ENCODE results near the gene RGS11. TPM values are rescaled to one million over a fixed set of nuclear protein-coding genes. Genes with fewer than 3 reads are reported as not detected.

Gene RGS11
- 0.01 and 0.10 TPM in 2 replicates for polyA plus RNA-seq (2013)

DNA sequence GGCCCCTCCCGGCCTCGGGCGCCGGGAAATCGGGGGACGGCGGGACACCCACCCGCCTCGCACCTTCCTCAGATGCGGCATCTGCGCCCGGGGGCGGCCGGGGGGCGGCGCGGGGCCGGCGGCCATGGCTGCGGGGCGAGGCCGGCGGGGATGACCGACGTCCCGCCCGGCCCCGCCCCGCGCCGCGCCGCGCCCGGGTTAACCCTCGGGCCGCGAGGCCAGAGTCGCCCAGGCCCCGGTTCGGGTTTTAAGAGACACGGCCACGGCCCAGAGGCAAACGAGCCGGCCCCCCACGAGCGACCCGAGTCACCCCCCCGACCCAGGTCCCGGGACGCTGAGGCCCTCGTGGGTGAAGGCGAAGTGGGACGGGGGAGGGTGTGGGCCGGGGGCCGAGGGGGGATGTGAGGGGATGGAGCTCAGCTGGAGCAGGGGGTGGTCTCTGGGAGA is at the start of gene RGS11:
TSS of gene RGS11 (minus strand) at position 159 of the 447 bp plus-strand sequence. CDS start at position 126, 33 bp downstream.
- Histone ChIP-seq H3K27ac (ENCODE audit: low read depth, low read length) (no peak within 1 kb of the TSS), H4K12ac (ENCODE audit: low read depth, low read length) (no peak within 1 kb of the TSS), H3K14ac (ENCODE audit: low read length) (no peak within 1 kb of the TSS), H2BK120ac (ENCODE audit: insufficient read depth, low read length, poor library complexity) (no peak within 1 kb of the TSS), H4K91ac (ENCODE audit: low read depth, low read length) (no peak within 1 kb of the TSS), H3K4me2 (ENCODE audit: low read length) (peak within 1 kb of the TSS; percentile 76), H3K79me1 (ENCODE audit: low read length) (no peaks in the 10 kb centered on the region), H2AFZ (ENCODE audit: insufficient read depth, low read length, poor library complexity) (no peak within 1 kb of the TSS), H3K27me3 (ENCODE audit: insufficient read depth, low read length) (peaks cover 28% of the 10 kb centered on the region), H3K79me2 (ENCODE audit: control insufficient read depth, insufficient read depth, low read length, poor library complexity) (no peaks in the 10 kb centered on the region), H3K9me3 (ENCODE audit: insufficient read depth, low read depth, low read length) (peaks cover 3% of the 10 kb centered on the region), H2AK5ac (ENCODE audit: low read length) (no peak within 1 kb of the TSS), H3K4me3 (ENCODE audit: low read depth, low read length) (peak within 1 kb of the TSS; percentile 29), H3K4me1 (ENCODE audit: control insufficient read depth in 1 of 2, insufficient read depth in 2 of 2, low read length in 2 of 2) (peaks cover 0 to 6% of the 10 kb centered on the region in 2 experiments), H3K36me3 (ENCODE audit: control insufficient read depth in 1 of 2, insufficient read depth in 2 of 2, low read length in 2 of 2) (no peaks in the 10 kb centered on the region), H3K18ac (ENCODE audit: low read length) (no peak within 1 kb of the TSS), H2BK5ac (ENCODE audit: low read depth, low read length, poor library complexity) (no peak within 1 kb of the TSS), H3K9ac (ENCODE audit: low read length) (no peak within 1 kb of the TSS), H4K8ac (ENCODE audit: low read depth, low read length) (no peak within 1 kb of the TSS), H3K4ac (ENCODE audit: low read depth, low read length) (no peak within 1 kb of the TSS), H3K23ac (ENCODE audit: low read length) (no peak within 1 kb of the TSS), H2BK12ac (ENCODE audit: low read length) (no peak within 1 kb of the TSS)
- WGBS (ENCODE audit: extremely low coverage, insufficient coverage, insufficient read length), result no CpG with 5 or more reads among the region's 56 CpGs
- DNase-seq, result no peak

DNA sequence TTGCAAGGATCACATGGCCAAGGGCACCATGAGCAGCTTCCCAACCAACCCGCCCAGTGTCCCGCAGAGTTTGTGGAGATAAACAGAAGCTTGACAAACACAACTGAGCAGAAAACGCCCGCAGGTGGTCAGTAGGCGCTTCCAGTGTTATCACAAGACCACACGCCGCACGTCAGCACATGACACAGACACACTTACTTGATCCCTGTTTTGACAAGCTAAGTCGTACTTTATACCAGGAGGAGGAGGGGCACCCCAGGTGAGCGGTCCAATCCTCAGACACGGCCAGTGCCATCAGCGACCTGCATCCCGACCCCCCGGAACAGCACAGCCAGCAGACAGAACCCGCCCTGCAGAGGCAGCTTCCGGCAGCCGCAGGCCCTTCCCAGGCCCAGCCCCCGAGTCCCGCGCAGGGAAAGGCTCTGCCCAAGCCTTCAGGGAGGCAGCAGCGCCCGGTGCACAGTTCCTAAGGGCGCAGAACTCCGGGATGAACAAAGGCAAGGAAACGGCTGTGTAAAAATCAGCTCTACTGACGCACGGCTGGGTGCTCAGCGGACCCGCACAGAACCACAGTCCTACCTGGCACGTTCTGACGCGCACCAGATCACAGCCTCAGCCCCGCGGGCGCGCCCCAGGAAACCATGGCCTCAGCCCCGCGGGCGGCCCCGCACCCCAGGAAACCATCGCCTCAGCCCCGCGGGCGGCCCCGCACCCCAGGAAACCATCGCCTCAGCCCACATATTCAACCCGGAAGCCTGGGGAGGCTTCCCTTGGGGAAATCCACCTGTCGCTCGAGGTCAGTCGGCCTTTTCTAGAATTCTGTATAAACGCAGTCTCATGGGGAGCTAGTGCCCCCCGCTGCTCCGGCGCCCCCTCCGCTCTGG is 48.9 kb upstream of the RGS11 start:
- H3K36me3 ChIP-seq (ENCODE audit: control insufficient read depth in 1 of 2, insufficient read depth in 2 of 2, low read length in 2 of 2), result peaks cover 7 to 8% of the 10 kb centered on the region in 2 experiments
- H4K8ac ChIP-seq (ENCODE audit: low read depth, low read length), result no peak overlapping the region
- no peak overlapping the region for H3K4me2 ChIP-seq (ENCODE audit: low read length)
- H3K9ac ChIP-seq (ENCODE audit: low read length), result no peak overlapping the region
- H3K18ac ChIP-seq (ENCODE audit: low read length), result peak overlapping the region; percentile 30
- no peak overlapping the region for H2BK5ac ChIP-seq (ENCODE audit: low read depth, low read length, poor library complexity)
- no peak overlapping the region for H4K91ac ChIP-seq (ENCODE audit: low read depth, low read length)
- peak overlapping the region; percentile 9 for H3K4ac ChIP-seq (ENCODE audit: low read depth, low read length)
- no peaks in the 10 kb centered on the region for H3K79me1 ChIP-seq (ENCODE audit: low read length)
- no CpG with 5 or more reads among the region's 55 CpGs for WGBS (ENCODE audit: extremely low coverage, insufficient coverage, insufficient read length)
- H2AK5ac ChIP-seq (ENCODE audit: low read length), result no peak overlapping the region
- H3K79me2 ChIP-seq (ENCODE audit: control insufficient read depth, insufficient read depth, low read length, poor library complexity), result no peaks in the 10 kb centered on the region
- H3K4me3 ChIP-seq (ENCODE audit: low read depth, low read length), result no peak overlapping the region
- no peak overlapping the region for H3K14ac ChIP-seq (ENCODE audit: low read length)
- H3K9me3 ChIP-seq (ENCODE audit: insufficient read depth, low read depth, low read length), result peaks cover 2% of the 10 kb centered on the region
- no peak overlapping the region for H3K27ac ChIP-seq (ENCODE audit: low read depth, low read length)
- H2BK120ac ChIP-seq (ENCODE audit: insufficient read depth, low read length, poor library complexity), result no peak overlapping the region
- DNase-seq, result peak; percentile 97
- H3K27me3 ChIP-seq (ENCODE audit: insufficient read depth, low read length), result no peaks in the 10 kb centered on the region
- H2BK12ac ChIP-seq (ENCODE audit: low read length), result no peak overlapping the region
- no peaks in the 10 kb centered on the region for H3K4me1 ChIP-seq (ENCODE audit: control insufficient read depth in 1 of 2, insufficient read depth in 2 of 2, low read length in 2 of 2)
- H3K23ac ChIP-seq (ENCODE audit: low read length), result no peak overlapping the region
- no peak overlapping the region for H2AFZ ChIP-seq (ENCODE audit: insufficient read depth, low read length, poor library complexity)
- no peak overlapping the region for H4K12ac ChIP-seq (ENCODE audit: low read depth, low read length)

DNA sequence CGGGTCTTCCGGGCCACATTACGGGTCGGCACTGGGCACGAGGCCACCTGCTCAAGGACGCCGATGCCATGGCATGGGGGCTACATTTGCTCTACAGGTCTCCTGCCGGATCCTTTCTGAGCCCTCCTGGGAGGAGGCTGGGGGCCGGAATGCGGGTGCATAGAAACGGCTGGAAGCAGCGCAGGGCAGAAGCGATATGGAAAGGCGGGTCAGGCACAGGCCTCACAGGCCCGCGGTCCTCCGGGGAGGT is 48.4 kb upstream of the RGS11 start:
- Histone ChIP-seq H3K27ac (ENCODE audit: low read depth, low read length) (no peak overlapping the region), H2AK5ac (ENCODE audit: low read length) (no peak overlapping the region), H3K9ac (ENCODE audit: low read length) (no peak overlapping the region), H3K79me2 (ENCODE audit: control insufficient read depth, insufficient read depth, low read length, poor library complexity) (no peaks in the 10 kb centered on the region), H3K4me1 (ENCODE audit: control insufficient read depth in 1 of 2, insufficient read depth in 2 of 2, low read length in 2 of 2) (no peaks in the 10 kb centered on the region), H3K9me3 (ENCODE audit: insufficient read depth, low read depth, low read length) (peaks cover 2% of the 10 kb centered on the region), H2AFZ (ENCODE audit: insufficient read depth, low read length, poor library complexity) (no peak overlapping the region), H3K18ac (ENCODE audit: low read length) (no peak overlapping the region), H3K4me2 (ENCODE audit: low read length) (no peak overlapping the region), H3K27me3 (ENCODE audit: insufficient read depth, low read length) (no peaks in the 10 kb centered on the region), H3K4ac (ENCODE audit: low read depth, low read length) (no peak overlapping the region), H2BK5ac (ENCODE audit: low read depth, low read length, poor library complexity) (no peak overlapping the region), H4K91ac (ENCODE audit: low read depth, low read length) (no peak overlapping the region), H3K36me3 (ENCODE audit: control insufficient read depth in 1 of 2, insufficient read depth in 2 of 2, low read length in 2 of 2) (peaks cover 7 to 11% of the 10 kb centered on the region in 2 experiments), H3K23ac (ENCODE audit: low read length) (no peak overlapping the region), H2BK120ac (ENCODE audit: insufficient read depth, low read length, poor library complexity) (no peak overlapping the region), H2BK12ac (ENCODE audit: low read length) (no peak overlapping the region), H3K14ac (ENCODE audit: low read length) (no peak overlapping the region), H3K4me3 (ENCODE audit: low read depth, low read length) (no peak overlapping the region), H3K79me1 (ENCODE audit: low read length) (no peaks in the 10 kb centered on the region), H4K12ac (ENCODE audit: low read depth, low read length) (no peak overlapping the region), H4K8ac (ENCODE audit: low read depth, low read length) (no peak overlapping the region)
- no peak for DNase-seq
- no CpG with 5 or more reads among the region's 17 CpGs for WGBS (ENCODE audit: extremely low coverage, insufficient coverage, insufficient read length)

DNA sequence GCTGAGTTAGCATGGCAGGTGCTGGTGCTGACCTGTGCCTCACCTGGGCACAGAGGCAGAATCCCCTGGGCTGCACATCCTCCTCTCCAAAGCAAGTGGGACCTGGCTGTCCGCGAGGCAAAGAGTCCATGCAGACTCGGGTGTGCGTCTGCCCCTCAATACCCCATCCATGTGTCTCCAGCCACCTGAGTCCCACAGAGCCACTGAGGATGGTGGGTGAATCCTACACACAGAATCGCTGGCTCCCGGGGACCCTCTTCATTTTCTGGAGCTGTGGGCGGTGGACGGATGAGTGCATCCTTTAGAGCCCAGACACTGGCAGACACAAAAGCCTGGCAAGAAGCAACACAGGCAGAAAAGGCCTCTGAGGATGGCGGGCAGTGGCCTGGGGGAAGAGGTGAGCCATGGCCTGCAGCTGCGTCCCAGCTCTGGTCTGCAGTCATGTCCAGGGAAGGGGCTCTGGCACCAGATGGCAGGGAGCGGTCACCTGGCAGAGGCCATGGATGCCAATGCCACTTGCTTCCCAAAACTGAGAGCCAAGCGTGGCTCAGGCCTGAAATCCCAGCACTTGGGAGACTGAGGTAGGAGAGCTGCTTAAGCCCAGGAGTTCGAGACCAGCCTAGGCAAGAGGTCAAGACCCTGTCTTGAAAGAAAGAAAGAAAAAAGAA is 46.9 kb upstream of the RGS11 start:
- DNase-seq, result no peak
- Histone ChIP-seq H3K27me3 (ENCODE audit: insufficient read depth, low read length) (no peaks in the 10 kb centered on the region), H3K9ac (ENCODE audit: low read length) (no peak overlapping the region), H2AFZ (ENCODE audit: insufficient read depth, low read length, poor library complexity) (no peak overlapping the region), H3K23ac (ENCODE audit: low read length) (no peak overlapping the region), H3K4ac (ENCODE audit: low read depth, low read length) (no peak overlapping the region), H2BK120ac (ENCODE audit: insufficient read depth, low read length, poor library complexity) (no peak overlapping the region), H3K79me1 (ENCODE audit: low read length) (no peaks in the 10 kb centered on the region), H3K4me1 (ENCODE audit: control insufficient read depth in 1 of 2, insufficient read depth in 2 of 2, low read length in 2 of 2) (no peaks in the 10 kb centered on the region), H3K4me3 (ENCODE audit: low read depth, low read length) (no peak overlapping the region), H2BK12ac (ENCODE audit: low read length) (no peak overlapping the region), H2AK5ac (ENCODE audit: low read length) (no peak overlapping the region), H3K18ac (ENCODE audit: low read length) (no peak overlapping the region), H3K14ac (ENCODE audit: low read length) (no peak overlapping the region), H3K9me3 (ENCODE audit: insufficient read depth, low read depth, low read length) (peaks cover 2% of the 10 kb centered on the region), H3K4me2 (ENCODE audit: low read length) (no peak overlapping the region), H4K8ac (ENCODE audit: low read depth, low read length) (no peak overlapping the region), H4K91ac (ENCODE audit: low read depth, low read length) (no peak overlapping the region), H3K36me3 (ENCODE audit: control insufficient read depth in 1 of 2, insufficient read depth in 2 of 2, low read length in 2 of 2) (peaks cover 13 to 18% of the 10 kb centered on the region in 2 experiments), H3K79me2 (ENCODE audit: control insufficient read depth, insufficient read depth, low read length, poor library complexity) (no peaks in the 10 kb centered on the region), H3K27ac (ENCODE audit: low read depth, low read length) (no peak overlapping the region), H2BK5ac (ENCODE audit: low read depth, low read length, poor library complexity) (no peak overlapping the region), H4K12ac (ENCODE audit: low read depth, low read length) (no peak overlapping the region)
- WGBS (ENCODE audit: extremely low coverage, insufficient coverage, insufficient read length), result no CpG with 5 or more reads among the region's 13 CpGs
